Activated CD8-positive, alpha-beta memory T cell treated with anti-CD3 and anti-CD28 coated beads, Interleukin-2, amount 50 U/mL, for 4 hours (primary cell): ENCODE results near the gene MID2.
"Not testable (repeated sequence)": the region's sequence is repeated elsewhere in the genome, so short reads cannot be mapped to it uniquely, and the experiment has no call there.

Experiments used
- DNase-seq: peaks from one replicate; pipeline ENCODE4 v3.0.0-alpha.2; 2020

MID2 gene

DNA sequence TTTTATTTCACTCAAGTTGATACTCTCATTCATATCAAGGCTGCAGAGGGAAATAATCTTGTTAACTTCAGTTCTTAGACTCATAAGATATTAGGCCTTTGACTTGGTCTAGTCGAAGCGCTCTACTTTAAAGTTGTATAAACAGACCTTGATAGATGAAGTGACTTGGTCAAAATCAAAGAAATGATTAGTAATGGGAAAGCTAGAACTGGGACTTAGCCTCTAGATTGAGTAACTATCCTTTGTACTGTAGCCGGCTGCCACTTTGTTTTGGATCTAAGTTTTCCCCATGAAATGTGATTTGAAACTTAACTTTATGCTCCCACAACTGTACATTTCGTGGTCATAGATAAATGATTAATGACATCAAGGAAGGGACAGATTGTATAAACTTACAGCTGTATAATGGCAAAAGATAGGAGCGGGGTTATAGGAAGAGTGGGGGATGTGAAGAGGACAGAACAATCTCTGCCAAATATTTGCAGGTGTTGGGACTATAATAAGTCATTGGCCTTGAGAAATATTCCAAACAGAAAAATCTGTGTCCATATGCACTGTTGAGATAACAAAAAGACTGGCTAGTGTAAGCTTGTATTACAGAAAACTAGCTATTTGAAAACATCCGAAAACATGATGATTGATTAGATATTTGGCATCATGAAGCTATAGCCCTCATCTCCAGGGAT, 17.2 kb downstream of the MID2 start:
- no peak for DNase-seq

DNA sequence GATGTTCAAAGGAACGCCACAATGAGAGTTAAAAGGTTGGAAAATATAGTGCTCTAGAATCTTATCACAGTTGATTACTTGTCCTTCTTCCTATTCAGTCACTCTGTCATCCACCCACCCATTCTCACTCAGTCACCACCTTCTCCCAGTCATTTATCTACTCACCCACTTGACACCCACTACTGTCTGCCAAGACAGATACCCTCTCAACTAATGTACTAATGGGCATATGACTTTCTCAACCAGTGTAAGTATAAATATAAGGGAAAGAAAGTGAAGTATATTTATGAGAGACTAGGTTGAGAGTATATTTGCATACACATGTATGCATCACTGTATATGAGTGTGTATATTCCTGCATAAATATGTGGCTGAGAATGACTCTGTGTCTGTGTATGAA, 20.0 kb downstream of the MID2 start:
- no peak for DNase-seq

DNA sequence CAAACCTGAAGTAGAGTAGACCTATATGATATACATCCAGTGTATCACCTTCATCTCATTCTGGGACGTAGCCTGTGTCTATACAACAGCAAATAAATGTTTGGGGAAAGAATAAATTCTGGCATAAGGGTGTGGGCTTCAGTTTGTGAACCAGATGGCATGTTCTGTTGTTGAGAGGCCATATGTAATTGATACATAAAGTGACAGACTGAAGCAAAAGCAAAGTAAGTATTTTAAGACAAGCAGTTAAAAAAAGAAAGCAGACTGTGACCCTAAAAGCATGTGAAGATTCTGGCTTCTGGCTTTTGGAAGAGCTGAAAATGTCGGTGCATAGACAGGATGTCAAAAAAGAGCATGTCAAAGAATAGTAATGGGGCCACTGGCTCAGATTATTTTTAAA, 22.9 kb downstream of the MID2 start:
- no peak for DNase-seq

- no peak for DNase-seq
Measured at GRCh38 chrX:107849747-107850421, 24.2 kb downstream of the MID2 start.

GRCh38 chrX:107850422-107850765, 24.7 kb downstream of the MID2 start:
- no peak for DNase-seq

DNA sequence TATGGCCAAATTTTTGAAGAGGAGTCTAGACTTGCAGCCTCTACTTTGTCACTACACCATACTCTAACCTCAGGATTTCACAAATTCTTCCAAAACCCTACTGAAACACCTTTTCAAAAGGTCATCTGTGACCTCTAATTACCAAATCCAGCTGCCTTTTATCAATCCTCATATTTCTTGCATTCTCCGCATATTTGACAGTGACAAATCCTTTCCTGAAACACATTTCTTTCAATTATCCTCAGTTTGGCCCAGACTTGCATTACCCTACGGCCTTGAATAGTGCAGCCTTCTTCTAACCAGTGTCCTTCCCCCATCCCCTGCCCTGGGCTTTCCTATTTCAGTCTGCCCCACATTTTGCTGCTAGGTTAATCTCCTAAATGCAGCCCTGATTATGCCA, 25.5 kb downstream of the MID2 start:
- no peak for DNase-seq

DNA sequence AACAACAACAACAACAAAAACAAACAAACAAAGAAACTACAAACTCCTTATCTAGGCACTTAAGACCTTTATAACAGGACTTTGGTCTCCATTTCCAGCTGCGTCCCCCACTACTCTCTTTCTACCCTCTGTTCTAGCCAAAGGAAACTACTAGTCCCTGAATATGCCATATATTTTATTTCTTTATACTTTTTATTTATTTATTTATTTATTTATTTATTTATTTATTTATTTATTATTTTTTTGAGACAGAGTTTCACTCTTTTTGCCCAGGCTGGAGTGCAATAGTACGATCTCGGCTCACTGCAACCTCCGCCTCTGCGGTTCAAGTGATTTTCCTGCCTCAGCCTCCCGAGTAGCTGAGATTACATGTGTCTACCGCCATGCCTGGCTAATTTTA, 26.0 kb downstream of the MID2 start:
- not testable (repeated sequence) for DNase-seq

DNA sequence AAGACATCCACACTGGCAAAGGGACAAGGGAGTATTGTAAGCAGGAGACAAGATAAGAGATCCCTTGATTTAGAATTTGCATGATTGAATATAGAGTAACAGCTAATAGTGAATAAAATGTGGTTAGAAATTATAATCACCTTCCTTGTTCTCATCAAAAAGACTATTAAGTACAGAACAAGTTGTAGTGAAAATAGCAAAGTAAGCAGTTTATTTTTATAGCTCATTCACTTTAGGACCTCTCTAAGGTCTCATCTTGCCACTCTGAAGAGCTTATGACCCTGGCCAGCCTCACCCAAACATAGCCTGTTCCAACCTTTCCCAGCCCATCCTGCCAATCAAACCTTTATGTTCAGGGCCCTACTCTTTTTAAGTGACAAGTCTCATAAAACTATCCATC, 30.6 kb downstream of the MID2 start:
- DNase-seq: no peak

- not testable (repeated sequence) for DNase-seq
Measured at GRCh38 chrX:107857041-107857440, 31.4 kb downstream of the MID2 start.

DNA sequence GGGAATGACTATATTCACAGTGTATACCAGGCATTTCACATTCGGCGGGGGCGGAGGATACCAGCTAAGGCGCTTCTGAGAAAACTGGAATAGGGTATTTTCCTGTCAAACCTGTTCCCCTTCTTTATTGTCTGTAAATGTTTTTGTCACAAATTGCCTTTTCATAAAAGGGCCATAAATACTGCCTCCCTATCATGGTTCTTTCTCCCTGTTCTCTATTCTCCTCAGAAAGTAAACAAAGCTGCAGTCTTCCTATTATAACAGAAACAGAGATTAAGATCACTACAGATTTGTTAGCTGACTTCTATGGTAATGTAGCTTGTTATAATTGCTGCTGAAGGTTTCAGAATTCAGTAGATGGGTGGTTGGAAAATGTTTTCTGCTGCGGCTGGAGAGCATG, 32.2 kb downstream of the MID2 start:
- DNase-seq: no peak

GRCh38 chrX:107861056-107861455, 35.4 kb downstream of the MID2 start:
- no peak for DNase-seq

- DNase-seq: no peak
Measured at GRCh38 chrX:107871136-107871535, 45.5 kb downstream of the MID2 start.

DNA sequence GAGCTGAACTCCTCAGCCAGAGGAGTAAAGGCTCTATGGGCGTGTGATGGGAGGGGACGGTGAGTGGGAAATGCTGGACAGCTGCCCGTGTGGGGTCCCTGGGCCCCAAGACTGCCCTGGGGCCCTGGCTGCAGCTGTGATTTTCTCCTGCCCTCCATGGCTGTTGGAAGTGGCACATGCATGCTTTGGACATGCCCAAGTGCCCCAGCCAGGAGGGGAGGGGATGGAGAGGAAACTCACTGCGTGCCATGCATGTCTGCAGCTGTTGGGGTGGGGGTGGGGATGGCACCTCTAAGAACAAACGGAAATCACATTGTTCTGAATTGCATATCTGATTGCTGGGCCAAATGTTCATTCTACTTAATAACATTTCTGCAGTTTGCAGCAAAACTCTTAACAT, 52.4 kb downstream of the MID2 start:
- DNase-seq: no peak

- DNase-seq: no peak
Measured at GRCh38 chrX:107880054-107880610, 54.5 kb downstream of the MID2 start.

GRCh38 chrX:107894038-107894437, 68.4 kb downstream of the MID2 start:
- DNase-seq: no peak

DNA sequence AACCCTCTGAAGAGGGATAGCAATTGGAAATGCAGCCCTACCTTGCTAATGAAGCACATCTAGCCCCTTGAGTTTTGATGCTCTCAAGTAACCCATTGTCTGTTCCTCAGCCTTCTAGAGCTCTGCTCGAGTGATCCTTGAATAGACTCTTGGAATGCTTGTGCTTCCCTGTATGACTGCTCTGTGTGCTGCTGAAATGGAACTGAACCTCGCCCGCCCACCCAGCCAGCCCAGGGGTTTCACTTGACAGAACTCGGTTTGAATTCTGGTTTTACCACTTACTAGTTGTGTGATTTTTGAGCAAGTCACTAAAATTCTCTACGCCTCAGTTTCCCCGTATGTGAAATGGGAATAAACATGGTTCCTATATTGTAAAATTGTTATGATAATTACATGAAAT, 77.1 kb downstream of the MID2 start:
- no peak for DNase-seq

GRCh38 chrX:107905366-107905765, 79.7 kb downstream of the MID2 start:
- DNase-seq: no peak

DNA sequence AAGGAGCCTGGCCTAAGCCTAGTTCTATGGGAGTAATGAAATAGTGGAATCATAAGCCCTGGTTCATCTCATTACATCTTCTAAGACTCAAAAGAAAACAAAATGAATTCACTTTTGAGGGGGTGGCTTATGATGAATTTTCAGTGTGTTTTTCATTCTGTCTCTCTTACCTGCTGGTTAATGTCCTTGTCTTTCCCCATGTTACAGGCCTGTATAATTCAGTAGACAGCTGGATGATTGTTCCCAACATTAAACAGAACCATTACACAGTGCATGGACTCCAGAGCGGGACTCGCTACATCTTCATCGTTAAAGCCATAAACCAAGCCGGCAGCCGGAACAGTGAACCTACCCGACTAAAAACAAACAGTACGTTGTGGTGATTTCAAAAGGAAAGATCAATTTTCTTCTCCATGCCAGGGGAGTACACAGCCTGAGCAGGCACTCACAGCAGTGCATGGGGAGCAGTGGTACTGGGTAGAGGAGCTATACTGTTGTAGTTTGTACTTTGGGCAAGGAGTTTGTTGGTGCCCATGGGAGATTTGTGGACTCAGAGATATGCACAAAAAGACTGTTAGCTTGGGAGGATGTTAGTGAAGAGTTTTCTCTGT, 98.6 kb downstream of the MID2 start:
- DNase-seq: no peak

DNA sequence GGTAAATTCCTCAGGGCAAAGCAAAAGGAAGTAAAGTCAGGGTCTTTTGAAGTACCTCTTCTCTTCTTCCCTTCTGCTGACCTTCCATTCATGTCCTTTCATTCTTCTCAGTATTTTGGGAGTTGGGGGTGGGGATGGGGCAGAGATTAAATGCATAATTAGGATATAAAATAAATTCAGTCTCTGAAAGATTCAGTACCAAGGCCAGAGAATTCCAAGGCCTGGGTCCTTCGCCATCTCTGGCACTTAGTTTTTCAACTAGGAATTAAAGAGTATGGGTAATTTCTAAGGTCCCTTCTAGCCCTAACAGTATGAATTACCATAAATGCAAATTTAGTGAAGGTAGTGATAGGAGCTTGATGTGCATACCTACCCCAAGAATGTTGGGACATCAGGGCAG, 108.6 kb downstream of the MID2 start:
- DNase-seq: no peak

DNA sequence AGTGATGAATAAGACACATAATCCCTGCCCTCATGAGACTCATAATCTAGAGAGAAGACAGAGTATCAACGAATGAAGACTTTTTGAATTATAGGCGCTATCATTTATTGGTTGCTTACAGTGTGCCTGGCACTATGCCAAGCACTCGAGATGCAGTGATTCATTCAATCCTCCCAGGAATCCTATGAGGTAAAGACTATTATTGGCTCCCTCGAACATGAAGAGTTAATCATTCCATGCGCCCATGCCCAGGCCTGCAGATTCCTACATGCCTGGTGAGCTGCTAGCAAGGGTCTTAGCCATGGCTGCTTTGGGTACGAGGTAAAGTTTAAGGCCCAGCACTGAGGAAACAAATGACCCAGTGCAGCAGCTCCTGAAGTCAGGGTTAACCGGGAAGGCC, 109.5 kb downstream of the MID2 start:
- no peak for DNase-seq

DNA sequence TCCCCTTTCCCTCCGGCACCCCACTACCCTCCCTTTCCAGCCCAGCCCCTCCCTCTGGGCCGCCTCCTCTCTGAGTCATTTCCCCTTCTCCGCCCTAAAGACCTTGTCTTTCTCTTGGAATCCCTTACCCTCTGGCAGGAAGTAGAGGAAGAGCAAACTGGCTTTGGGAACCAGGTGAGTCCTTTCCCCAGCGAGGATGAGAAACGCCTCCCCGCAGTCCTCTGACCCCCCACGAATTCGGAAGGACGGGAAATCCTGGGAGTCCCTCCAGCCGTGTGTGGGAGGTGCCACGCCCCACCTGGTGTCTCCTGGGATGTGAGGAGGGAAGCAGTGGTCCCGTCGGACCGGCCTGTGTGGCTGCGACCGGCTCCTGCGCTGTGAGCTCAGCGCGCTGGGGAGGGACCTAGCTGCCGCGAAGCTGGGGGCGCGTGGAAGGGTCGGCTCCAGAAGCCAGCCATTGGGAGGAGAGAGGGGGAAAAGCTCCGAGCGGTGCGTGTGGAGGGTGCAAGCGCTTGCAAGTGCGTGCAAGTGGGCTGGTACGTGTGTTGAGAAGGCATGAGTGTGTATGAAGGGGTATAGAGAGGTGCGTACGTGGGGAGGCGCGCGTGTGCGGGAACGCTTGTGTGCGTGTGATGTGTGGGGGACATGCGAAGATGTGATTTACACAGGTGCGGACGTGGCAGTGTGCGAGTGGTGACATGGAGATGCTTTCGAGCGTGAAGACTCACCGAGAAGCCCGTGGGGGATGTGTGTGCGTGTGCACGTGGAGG, 110.2 kb downstream of the MID2 start:
- DNase-seq: no peak

DNA sequence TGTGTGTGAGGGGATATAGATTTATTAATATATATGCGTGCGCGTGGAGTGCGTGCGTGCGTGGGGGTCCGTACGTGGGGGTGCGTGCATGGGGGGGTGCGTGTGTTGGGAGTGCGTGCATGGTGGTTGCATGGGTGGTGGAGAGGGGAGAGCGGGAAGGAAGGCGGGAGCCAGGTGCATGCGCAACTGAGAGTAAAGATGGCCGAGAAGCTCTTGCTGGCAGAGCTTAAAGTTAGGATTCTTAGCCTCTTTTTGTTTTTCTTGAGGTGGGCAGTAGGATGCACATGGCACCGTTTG, 110.7 kb downstream of the MID2 start:
- no peak for DNase-seq

DNA sequence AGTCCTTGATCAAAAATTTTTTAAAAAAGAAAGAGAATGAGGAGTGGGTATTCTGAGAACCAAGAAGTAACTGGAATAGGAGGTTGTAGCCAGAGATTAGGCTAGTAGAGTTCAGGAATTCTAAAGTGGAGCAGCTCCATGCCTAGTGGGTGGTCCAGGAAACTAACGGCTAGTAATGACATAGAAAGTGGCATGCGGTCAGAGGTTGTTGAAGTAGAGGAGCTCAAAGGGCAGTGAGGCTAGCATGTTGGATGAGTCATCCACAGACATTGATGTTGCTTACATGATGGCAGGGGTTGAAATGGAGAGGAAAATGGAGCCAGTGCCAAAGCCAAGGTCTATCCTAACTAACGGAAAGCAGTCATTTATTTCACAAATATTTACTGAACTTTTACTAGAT, 114.4 kb downstream of the MID2 start:
- no peak for DNase-seq

DNA sequence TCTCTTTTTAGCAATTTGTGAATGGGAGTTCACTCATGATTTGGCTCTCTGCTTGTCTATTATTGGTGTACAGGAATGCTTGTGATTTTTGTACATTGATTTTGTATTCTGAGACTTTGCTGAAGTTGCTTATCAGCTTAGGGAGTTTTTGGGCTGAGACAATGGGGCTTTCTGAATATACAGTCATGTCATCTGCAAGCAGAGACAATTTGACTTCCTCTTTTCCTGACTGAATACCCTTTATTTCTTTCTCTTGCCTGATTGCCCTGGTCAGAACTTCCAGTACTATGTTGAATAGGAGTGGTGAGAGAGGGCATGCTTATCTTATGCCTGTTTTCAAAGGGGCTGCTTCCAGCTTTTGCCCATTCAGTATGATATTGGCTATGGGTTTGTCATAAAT, 129.7 kb downstream of the MID2 start:
- not testable (repeated sequence) for DNase-seq
